ENCODE data around the gene DYRK2. TPM values are rescaled to one million over a fixed set of nuclear protein-coding genes. Genes with fewer than 3 reads are reported as not detected.

Gene DYRK2
- total RNA-seq, 2 donors from 2014 or later = 22.5 to 35.3 TPM

DNA sequence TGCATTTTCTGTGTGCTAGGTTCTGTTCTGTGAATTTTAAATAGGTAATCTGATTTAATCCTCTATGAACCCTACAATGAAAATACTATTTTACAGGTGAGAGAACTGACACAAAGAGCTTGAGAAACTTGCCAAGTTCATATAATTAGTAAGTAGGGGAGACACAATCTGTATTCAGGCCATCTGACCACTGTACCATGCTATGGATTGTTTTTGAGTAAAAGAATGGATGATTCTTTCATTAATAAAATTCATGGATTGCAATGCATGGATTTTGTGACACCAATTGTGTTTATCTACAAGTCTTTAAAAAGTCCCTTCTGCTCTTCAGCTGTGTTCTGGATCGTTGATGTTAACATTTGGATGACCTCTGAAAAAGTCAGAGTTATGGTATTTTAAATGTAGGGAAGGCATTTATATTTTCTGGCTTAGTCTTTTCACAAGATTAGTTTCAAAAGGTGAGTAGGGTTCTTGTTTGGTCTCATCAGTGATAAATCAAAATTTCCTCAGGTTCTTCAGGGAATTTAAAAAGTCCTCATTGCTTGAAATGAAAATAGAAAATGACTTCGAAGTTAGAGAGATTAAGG, 15.4 kb upstream of the DYRK2 start:
- no peak for ATAC-seq (ENCODE audit: insufficient number of reproducible peaks, low FRiP score, low read depth)

DNA sequence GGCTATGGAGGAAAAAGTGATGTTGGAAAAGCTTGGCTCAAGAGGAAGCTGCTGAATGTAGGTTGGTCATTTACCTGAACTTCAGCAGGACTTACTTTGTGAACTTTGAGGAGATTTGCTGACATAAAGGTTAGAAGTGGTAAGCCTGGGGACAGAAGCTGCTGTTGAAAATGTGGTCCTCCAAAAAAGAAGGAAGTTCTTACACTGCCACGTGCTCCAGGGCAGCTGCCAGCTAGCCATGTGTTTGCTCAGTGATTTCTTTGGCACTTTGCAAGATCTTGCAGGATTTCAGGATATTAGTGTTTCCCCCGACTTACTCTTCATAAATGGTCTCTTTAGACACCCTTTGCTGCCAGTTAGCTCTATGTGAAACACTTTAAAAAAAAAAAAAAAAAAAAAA, 14.8 kb upstream of the DYRK2 start:
- DNase-seq (ENCODE audit: low spot score) (no peak), ATAC-seq (ENCODE audit: insufficient number of reproducible peaks, low FRiP score, low read depth) (no peak)
- TF ChIP-seq, protein P1, sequence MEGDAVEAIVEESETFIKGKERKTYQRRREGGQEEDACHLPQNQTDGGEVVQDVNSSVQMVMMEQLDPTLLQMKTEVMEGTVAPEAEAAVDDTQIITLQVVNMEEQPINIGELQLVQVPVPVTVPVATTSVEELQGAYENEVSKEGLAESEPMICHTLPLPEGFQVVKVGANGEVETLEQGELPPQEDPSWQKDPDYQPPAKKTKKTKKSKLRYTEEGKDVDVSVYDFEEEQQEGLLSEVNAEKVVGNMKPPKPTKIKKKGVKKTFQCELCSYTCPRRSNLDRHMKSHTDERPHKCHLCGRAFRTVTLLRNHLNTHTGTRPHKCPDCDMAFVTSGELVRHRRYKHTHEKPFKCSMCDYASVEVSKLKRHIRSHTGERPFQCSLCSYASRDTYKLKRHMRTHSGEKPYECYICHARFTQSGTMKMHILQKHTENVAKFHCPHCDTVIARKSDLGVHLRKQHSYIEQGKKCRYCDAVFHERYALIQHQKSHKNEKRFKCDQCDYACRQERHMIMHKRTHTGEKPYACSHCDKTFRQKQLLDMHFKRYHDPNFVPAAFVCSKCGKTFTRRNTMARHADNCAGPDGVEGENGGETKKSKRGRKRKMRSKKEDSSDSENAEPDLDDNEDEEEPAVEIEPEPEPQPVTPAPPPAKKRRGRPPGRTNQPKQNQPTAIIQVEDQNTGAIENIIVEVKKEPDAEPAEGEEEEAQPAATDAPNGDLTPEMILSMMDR (IDR thresholded peaks at IDR 0.05) = no peak
- Histone ChIP-seq H3K4me3 (no peak overlapping the region), H3K9me3 (no peaks in the 10 kb centered on the region), H3K27me3 (replicated peaks; ENCODE audit: insufficient read depth) (no peaks in the 10 kb centered on the region), H3K36me3 (no peaks in the 10 kb centered on the region), H3K27ac (no peak overlapping the region), H3K4me1 (ENCODE audit: control insufficient read depth in 1 of 2, low read depth in 2 of 2) (peaks cover 6% of the 10 kb centered on the region in 2 donors)

More for the DNA sequence above, 15.4 kb upstream of the DYRK2 start:
- H3K4me3 ChIP-seq = no peak overlapping the region
- DNase-seq (ENCODE audit: low spot score) = no peak
- TF ChIP-seq, protein P1 (IDR thresholded peaks at IDR 0.05) = no peak
- no peaks in the 10 kb centered on the region for H3K9me3 ChIP-seq
- no peaks in the 10 kb centered on the region for H3K36me3 ChIP-seq
- peaks cover 6% of the 10 kb centered on the region in 2 donors for H3K4me1 ChIP-seq (ENCODE audit: control insufficient read depth in 1 of 2, low read depth in 2 of 2)
- H3K27ac ChIP-seq = no peak overlapping the region
- H3K27me3 ChIP-seq (replicated peaks; ENCODE audit: insufficient read depth) = no peaks in the 10 kb centered on the region

DNA sequence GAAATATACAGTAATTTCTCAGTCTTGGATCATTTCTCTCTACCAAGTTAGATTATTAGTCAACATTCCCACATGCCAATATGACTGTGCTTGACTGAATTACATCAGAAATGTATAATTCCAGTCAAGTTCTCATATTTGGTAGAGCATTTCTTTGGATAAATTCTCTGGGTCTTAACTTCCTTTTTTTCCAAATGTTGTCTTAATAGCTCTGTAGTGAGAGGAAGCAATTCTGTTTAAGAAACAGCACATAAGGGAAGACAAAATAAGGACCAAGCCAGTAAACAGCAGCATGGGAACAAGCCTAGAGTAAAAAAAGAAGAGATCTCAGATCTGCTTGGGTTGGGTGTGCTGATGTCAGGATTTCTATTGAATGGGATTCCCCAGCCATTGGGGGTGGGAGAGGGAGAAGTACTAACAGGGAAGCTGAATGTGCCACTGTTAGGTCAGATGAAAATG, 14.2 kb upstream of the DYRK2 start:
- H3K36me3 ChIP-seq = no peaks in the 10 kb centered on the region
- DNase-seq (ENCODE audit: low spot score) (no peak), ATAC-seq (ENCODE audit: insufficient number of reproducible peaks, low FRiP score, low read depth) (no peak)
- no peak overlapping the region for H3K27ac ChIP-seq
- H3K9me3 ChIP-seq = no peaks in the 10 kb centered on the region
- H3K4me1 ChIP-seq (ENCODE audit: control insufficient read depth in 1 of 2, low read depth in 2 of 2) = peaks cover 6% of the 10 kb centered on the region in 2 donors
- no peak overlapping the region for H3K4me3 ChIP-seq
- H3K27me3 ChIP-seq (replicated peaks; ENCODE audit: insufficient read depth) = no peaks in the 10 kb centered on the region
- TF ChIP-seq, protein P1 (IDR thresholded peaks at IDR 0.05) = no peak

DNA sequence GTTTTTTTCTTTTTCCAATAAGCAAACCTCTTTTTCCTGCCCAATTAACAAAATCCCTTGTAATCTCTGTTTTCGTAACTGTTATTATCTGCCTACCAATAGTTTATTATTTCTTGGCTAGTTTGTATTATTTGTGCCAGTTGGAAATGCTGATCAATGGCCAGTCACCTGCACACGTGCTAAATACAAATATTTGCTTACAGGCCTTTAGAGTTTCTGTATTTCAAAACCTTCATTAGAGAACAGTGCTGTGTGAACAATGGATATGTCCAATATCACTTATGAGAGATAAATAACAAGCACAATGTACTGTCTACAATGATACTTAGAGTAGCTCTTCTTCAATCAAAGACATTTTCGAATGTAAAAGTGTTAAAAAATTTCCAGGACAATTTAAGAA, 10.8 kb upstream of the DYRK2 start:
- H3K27me3 ChIP-seq (replicated peaks; ENCODE audit: insufficient read depth) = no peaks in the 10 kb centered on the region
- no peaks in the 10 kb centered on the region for H3K4me1 ChIP-seq (ENCODE audit: control insufficient read depth in 1 of 2, low read depth in 2 of 2)
- TF ChIP-seq, protein P1 (IDR thresholded peaks at IDR 0.05) = no peak
- no peaks in the 10 kb centered on the region for H3K9me3 ChIP-seq
- ATAC-seq (ENCODE audit: insufficient number of reproducible peaks, low FRiP score, low read depth) (no peak), DNase-seq (ENCODE audit: low spot score) (no peak)
- H3K4me3 ChIP-seq = no peak overlapping the region
- H3K36me3 ChIP-seq = no peaks in the 10 kb centered on the region
- H3K27ac ChIP-seq = no peak overlapping the region

DNA sequence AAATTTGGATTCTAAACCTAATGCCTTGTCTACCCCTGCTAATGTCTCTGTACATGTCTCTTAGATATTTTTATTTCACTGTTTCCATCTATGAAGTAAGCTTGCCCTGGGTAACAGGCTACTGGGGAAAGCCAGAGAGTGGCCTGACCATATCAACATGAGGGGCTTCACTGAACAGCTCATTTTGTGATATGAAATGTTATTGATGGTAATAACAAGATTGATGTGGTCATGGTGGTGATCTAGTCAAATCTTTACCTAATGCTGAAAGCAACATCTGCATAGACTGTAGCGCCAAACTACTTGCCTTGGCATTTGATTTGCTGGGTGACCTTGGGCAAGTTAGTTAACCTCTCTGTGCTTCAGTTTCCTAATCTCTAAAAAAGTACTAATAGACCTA, 9.9 kb upstream of the DYRK2 start:
- H3K27ac ChIP-seq = no peak overlapping the region
- no peak for DNase-seq (ENCODE audit: low spot score)
- H3K4me1 ChIP-seq (ENCODE audit: control insufficient read depth in 1 of 2, low read depth in 2 of 2) = no peaks in the 10 kb centered on the region
- no peaks in the 10 kb centered on the region for H3K27me3 ChIP-seq (replicated peaks; ENCODE audit: insufficient read depth)
- no peaks in the 10 kb centered on the region for H3K9me3 ChIP-seq
- TF ChIP-seq, protein P1 (IDR thresholded peaks at IDR 0.05) = no peak
- no peak overlapping the region for H3K4me3 ChIP-seq
- ATAC-seq (ENCODE audit: insufficient number of reproducible peaks, low FRiP score, low read depth) = no peak
- H3K36me3 ChIP-seq = no peaks in the 10 kb centered on the region
